ENCODE measurements around the gene USP21.

USP21 gene

GRCh38 chr1:161138431-161138830, 20.9 kb upstream of the USP21 start:
- no peak for TF ChIP-seq CTCF (IDR thresholded peaks at IDR 0.05; ENCODE audit: low read depth, low read length)
- H3K4me3 ChIP-seq (ENCODE audit: low read depth, low read length), result no peak overlapping the region

- H3K4me3 ChIP-seq (ENCODE audit: low read depth, low read length), result no peak overlapping the region
- TF ChIP-seq CTCF (IDR thresholded peaks at IDR 0.05; ENCODE audit: low read depth, low read length), result peak; percentile 30; the same call in 1 of the 2 replicates
These were observed 19.5 kb upstream of the USP21 start for GRCh38 chr1:161139766-161140165.

- no peak for TF ChIP-seq CTCF (IDR thresholded peaks at IDR 0.05; ENCODE audit: low read depth, low read length)
- no peak overlapping the region for H3K4me3 ChIP-seq (ENCODE audit: low read depth, low read length)
These were observed 18.4 kb upstream of the USP21 start for GRCh38 chr1:161140755-161141400.

- TF ChIP-seq CTCF (IDR thresholded peaks at IDR 0.05; ENCODE audit: low read depth, low read length), result no peak
- no peak overlapping the region for H3K4me3 ChIP-seq (ENCODE audit: low read depth, low read length)
These were observed 13.5 kb upstream of the USP21 start for GRCh38 chr1:161145832-161146231.

GRCh38 chr1:161153176-161153575, 6.1 kb upstream of the USP21 start:
- H3K4me3 ChIP-seq (ENCODE audit: low read depth, low read length), result peak overlapping the region; percentile 84
- TF ChIP-seq CTCF (IDR thresholded peaks at IDR 0.05; ENCODE audit: low read depth, low read length), result no peak

- peak within 1 kb of the TSS; percentile 84 for H3K4me3 ChIP-seq (ENCODE audit: low read depth, low read length)
These were observed 5.5 kb upstream of the USP21 start, which contains the start of gene UFC1 for GRCh38 chr1:161153682-161154337. UFC1 (plus strand) TSS chr1:161153978; CDS start chr1:161153998, 20 bp downstream.

More at GRCh38 chr1:161153682-161154337, 5.5 kb upstream of the USP21 start, which contains the start of gene UFC1:
- no peak for TF ChIP-seq CTCF (IDR thresholded peaks at IDR 0.05; ENCODE audit: low read depth, low read length)
